WTC11 (cell line): Measurements from ENCODE around the gene MRAP. TPM values are rescaled to one million over a fixed set of nuclear protein-coding genes. Genes with fewer than 3 reads are reported as not detected.

ENCODE experiments used
- ATAC-seq: fragments of 200-7000 bp; cut with Tn5 transposase; 2 replicates; pipeline ENCODE4 v1.10.0; 2021; ENCODE audit warnings: mild to moderate bottlenecking, moderate library complexity
- CTCF ChIA-PET: fragments of 300-600 bp; sonication (Branson Sonifier 250); formaldehyde crosslinking; loops from one replicate; lab custom pipeline; 2021; ENCODE audit warnings: antibody characterized with exemption; lab: Charles Lee
- POLR2A ChIA-PET: fragments of 350-600 bp; sonication (Branson Sonifier 250); formaldehyde crosslinking; loops from one replicate; lab custom pipeline; 2021; ENCODE audit warnings: antibody characterized with exemption; lab: Charles Lee
- DNase-seq: peaks from one replicate; pipeline ENCODE4 v3.0.0; 2021; ENCODE audit warnings: low spot score
- H3K27ac Mint-ChIP-seq: 2 replicates; pipeline ENCODE4 v1.8.0; 2021; ENCODE audit warnings: mixed read lengths
- H3K27me3 Mint-ChIP-seq: 2 replicates; pipeline ENCODE4 v1.8.0; 2021; ENCODE audit warnings: low read depth, mild to moderate bottlenecking, moderate library complexity, mixed read lengths
- H3K36me3 Mint-ChIP-seq: 2 replicates; pipeline ENCODE4 v1.8.0; 2021; ENCODE audit warnings: mixed read lengths
- H3K4me1 Mint-ChIP-seq: 2 replicates; pipeline ENCODE4 v1.8.0; 2022; ENCODE audit warnings: mixed read lengths
- H3K4me3 Mint-ChIP-seq: 2 replicates; pipeline ENCODE4 v1.8.0; 2021; ENCODE audit warnings: mild to moderate bottlenecking, moderate library complexity, mixed read lengths
- H3K9me3 Mint-ChIP-seq: 2 replicates; pipeline ENCODE4 v1.8.0; 2021; ENCODE audit warnings: mixed read lengths
- ESRRA ChIP-seq: sonication (generic); formaldehyde crosslinking; IDR thresholded peaks from 2 replicates; pipeline ENCODE4 v1.8.1; 2022; ENCODE audit warnings: mild to moderate bottlenecking, missing genetic modification reagents, borderline replicate concordance
- GRHL2 ChIP-seq: fragments of 250-450 bp; sonication (Bioruptor Pico); IDR thresholded peaks from 2 replicates; pipeline ENCODE4 v1.8.0; 2022; ENCODE audit warnings: mild to moderate bottlenecking, moderate library complexity; ENCODE audit not compliant: insufficient replicate concordance, severe bottlenecking
- MXD4 ChIP-seq: fragments of 250-450 bp; sonication (Bioruptor Pico); IDR thresholded peaks from 2 replicates; pipeline ENCODE4 v1.8.0; 2021; ENCODE audit warnings: mild to moderate bottlenecking, moderate library complexity, borderline replicate concordance
- NFATC4 ChIP-seq: fragments of 250-450 bp; sonication (Bioruptor Pico); IDR thresholded peaks from 2 replicates; pipeline ENCODE4 v1.9.0; 2021; ENCODE audit warnings: mild to moderate bottlenecking
- NR2C2 ChIP-seq: sonication (generic); formaldehyde crosslinking; IDR thresholded peaks from 2 replicates; pipeline ENCODE4 v1.8.0; 2022; ENCODE audit warnings: mild to moderate bottlenecking, missing genetic modification reagents
- PRRX2 ChIP-seq: fragments of 250-450 bp; sonication (Bioruptor Pico); IDR thresholded peaks from 2 replicates; pipeline ENCODE4 v1.8.0; 2021; ENCODE audit warnings: mild to moderate bottlenecking
- SOX15 ChIP-seq: fragments of 250-450 bp; sonication (Bioruptor Pico); IDR thresholded peaks from 2 replicates; pipeline ENCODE4 v1.9.0; 2021; ENCODE audit warnings: mild to moderate bottlenecking
- SP1 ChIP-seq: sonication (generic); formaldehyde crosslinking; conservative IDR thresholded peaks from 2 replicates; pipeline ENCODE4 v1.8.1; 2022; ENCODE audit warnings: missing genetic modification reagents
- TEAD1 ChIP-seq: sonication (generic); formaldehyde crosslinking; IDR thresholded peaks from 2 replicates; pipeline ENCODE4 v1.8.0; 2022; ENCODE audit warnings: mild to moderate bottlenecking, missing genetic modification reagents
- ZNF138 ChIP-seq: sonication (generic); formaldehyde crosslinking; conservative IDR thresholded peaks from 2 replicates; pipeline ENCODE4 v1.8.1; 2022; ENCODE audit warnings: mild to moderate bottlenecking, moderate library complexity, missing genetic modification reagents
- ZNF232 ChIP-seq: sonication (generic); formaldehyde crosslinking; IDR thresholded peaks from 2 replicates; pipeline ENCODE4 v1.8.0; 2022; ENCODE audit warnings: mild to moderate bottlenecking, missing genetic modification reagents
- ZNF263 ChIP-seq: sonication (generic); formaldehyde crosslinking; IDR thresholded peaks from 2 replicates; pipeline ENCODE4 v1.8.1; 2022; ENCODE audit warnings: low read depth, mild to moderate bottlenecking, moderate library complexity, missing genetic modification reagents
- total RNA-seq: library from RNA; stranded (reverse); gene quantifications from 3 replicates; pipeline ENCODE4 v1.2.3, GENCODE V29; 2021
- TF ChIP-seq, protein P1 (sequence below): fragments of 250-450 bp; sonication (Bioruptor Pico); IDR thresholded peaks from 2 replicates; pipeline ENCODE4 v1.8.0; 2021; ENCODE audit warnings: mild to moderate bottlenecking
- TF ChIP-seq, protein P2 (sequence below): sonication (generic); formaldehyde crosslinking; IDR thresholded peaks from 2 replicates; pipeline ENCODE4 v1.8.0; 2022; ENCODE audit warnings: mild to moderate bottlenecking, missing genetic modification reagents
- TF ChIP-seq, protein P3 (sequence below): fragments of 250-450 bp; sonication (Bioruptor Pico); IDR thresholded peaks from 2 replicates; pipeline ENCODE4 v1.9.0; 2021; ENCODE audit warnings: mild to moderate bottlenecking
- TF ChIP-seq, protein P4 (sequence below): sonication (generic); formaldehyde crosslinking; IDR thresholded peaks from 2 replicates; pipeline ENCODE4 v1.8.1; 2023; ENCODE audit warnings: mild to moderate bottlenecking, moderate library complexity, missing genetic modification reagents
- TF ChIP-seq, protein P5 (sequence below): sonication (generic); formaldehyde crosslinking; IDR thresholded peaks from 2 replicates; pipeline ENCODE4 v1.8.1; 2023; ENCODE audit warnings: mild to moderate bottlenecking, missing genetic modification reagents
- TF ChIP-seq, protein P6 (sequence below): sonication (generic); formaldehyde crosslinking; IDR thresholded peaks from 2 replicates; pipeline ENCODE4 v1.8.0; 2023; ENCODE audit warnings: missing genetic modification reagents, mild to moderate bottlenecking, borderline replicate concordance
- TF ChIP-seq, protein P7 (sequence below): sonication (generic); formaldehyde crosslinking; IDR thresholded peaks from 2 replicates; pipeline ENCODE4 v1.8.1; 2022; ENCODE audit warnings: low read depth, mild to moderate bottlenecking, moderate library complexity, missing genetic modification reagents, borderline replicate concordance

The MRAP gene
- total RNA-seq, 1 experiment from 2014 or later: not detected

DNA sequence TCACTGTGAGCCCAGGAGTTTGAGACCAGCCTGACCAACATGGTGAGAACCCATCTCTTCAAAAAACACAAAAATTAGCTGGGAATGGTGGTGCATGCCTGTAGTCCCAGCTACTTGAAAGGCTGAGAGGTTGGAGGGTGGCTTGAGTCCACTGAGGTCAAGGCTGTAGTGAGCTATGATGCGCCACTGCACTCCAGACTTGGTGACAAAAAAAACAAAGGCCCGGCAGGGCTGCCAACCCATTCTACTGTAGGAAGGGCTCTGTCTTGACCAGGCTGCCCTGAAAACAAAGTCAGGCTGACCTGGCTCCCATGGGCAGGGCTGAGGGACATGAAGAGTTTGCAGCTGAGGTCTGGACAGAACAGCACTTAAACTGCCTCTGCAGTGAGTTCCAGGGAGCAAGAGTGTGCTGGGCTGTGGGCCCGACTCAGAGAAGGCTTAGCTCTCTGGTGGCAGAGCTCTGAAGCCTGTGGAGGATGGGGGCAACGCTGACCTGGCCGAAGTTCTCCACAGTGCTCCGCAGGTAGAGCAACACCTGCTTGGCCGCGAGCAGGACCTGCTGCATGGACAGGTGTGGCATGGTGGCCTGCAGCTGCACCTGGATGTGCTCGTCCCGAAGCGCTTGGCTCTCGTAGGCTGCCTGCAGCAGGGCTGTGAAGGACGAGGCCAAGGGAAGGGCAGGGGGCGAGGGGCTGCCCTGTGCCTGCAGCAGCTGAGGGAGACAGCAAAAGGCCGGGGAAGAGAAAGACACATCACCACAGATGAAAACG lies 51.7 kb downstream of the MRAP start (continued):
- TF ChIP-seq, protein P1, sequence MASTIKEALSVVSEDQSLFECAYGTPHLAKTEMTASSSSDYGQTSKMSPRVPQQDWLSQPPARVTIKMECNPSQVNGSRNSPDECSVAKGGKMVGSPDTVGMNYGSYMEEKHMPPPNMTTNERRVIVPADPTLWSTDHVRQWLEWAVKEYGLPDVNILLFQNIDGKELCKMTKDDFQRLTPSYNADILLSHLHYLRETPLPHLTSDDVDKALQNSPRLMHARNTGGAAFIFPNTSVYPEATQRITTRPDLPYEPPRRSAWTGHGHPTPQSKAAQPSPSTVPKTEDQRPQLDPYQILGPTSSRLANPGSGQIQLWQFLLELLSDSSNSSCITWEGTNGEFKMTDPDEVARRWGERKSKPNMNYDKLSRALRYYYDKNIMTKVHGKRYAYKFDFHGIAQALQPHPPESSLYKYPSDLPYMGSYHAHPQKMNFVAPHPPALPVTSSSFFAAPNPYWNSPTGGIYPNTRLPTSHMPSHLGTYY (CRISPR knock-in tag): no peak
- TF ChIP-seq, all 79 proteins: peak for 0

DNA sequence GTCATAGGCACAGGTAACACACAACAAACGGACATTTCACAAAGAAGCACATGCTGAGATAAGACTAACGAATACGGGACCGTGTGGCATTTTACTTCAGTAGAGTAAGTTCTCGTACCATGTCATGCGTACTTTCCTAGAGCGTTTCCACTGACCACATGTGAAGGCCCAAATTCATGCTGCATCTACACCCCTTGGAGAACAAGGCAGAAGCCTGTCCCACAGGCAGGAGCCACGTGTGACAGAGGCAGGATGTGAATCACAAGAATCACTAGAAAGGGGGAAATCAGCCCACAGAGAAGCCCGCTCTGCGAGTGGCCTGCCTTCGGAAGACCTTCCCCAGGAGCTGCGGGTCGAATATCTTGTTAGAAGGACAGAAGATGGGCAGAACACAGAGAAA lies 52.3 kb downstream of the MRAP start:
- no peaks in the 10 kb centered on the region for H3K9me3 Mint-ChIP-seq
- POLR2A ChIA-PET: no interaction called here
- ATAC-seq: no peak
- no peak for DNase-seq
- CTCF ChIA-PET: interaction anchor here (0.8 kb wide), 1 partner anchor 250 kb away, joined by 3 read pairs; no protein-coding TSS in a partner anchor
- H3K27ac Mint-ChIP-seq: no peak overlapping the region
- TF ChIP-seq, protein P2, sequence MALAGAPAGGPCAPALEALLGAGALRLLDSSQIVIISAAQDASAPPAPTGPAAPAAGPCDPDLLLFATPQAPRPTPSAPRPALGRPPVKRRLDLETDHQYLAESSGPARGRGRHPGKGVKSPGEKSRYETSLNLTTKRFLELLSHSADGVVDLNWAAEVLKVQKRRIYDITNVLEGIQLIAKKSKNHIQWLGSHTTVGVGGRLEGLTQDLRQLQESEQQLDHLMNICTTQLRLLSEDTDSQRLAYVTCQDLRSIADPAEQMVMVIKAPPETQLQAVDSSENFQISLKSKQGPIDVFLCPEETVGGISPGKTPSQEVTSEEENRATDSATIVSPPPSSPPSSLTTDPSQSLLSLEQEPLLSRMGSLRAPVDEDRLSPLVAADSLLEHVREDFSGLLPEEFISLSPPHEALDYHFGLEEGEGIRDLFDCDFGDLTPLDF (CRISPR knock-in tag): no peak
- no peak for TF ChIP-seq SP1
- TF ChIP-seq, protein P3, sequence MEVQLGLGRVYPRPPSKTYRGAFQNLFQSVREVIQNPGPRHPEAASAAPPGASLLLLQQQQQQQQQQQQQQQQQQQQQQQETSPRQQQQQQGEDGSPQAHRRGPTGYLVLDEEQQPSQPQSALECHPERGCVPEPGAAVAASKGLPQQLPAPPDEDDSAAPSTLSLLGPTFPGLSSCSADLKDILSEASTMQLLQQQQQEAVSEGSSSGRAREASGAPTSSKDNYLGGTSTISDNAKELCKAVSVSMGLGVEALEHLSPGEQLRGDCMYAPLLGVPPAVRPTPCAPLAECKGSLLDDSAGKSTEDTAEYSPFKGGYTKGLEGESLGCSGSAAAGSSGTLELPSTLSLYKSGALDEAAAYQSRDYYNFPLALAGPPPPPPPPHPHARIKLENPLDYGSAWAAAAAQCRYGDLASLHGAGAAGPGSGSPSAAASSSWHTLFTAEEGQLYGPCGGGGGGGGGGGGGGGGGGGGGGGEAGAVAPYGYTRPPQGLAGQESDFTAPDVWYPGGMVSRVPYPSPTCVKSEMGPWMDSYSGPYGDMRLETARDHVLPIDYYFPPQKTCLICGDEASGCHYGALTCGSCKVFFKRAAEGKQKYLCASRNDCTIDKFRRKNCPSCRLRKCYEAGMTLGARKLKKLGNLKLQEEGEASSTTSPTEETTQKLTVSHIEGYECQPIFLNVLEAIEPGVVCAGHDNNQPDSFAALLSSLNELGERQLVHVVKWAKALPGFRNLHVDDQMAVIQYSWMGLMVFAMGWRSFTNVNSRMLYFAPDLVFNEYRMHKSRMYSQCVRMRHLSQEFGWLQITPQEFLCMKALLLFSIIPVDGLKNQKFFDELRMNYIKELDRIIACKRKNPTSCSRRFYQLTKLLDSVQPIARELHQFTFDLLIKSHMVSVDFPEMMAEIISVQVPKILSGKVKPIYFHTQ (CRISPR knock-in tag): no peak
- TF ChIP-seq, protein P4, sequence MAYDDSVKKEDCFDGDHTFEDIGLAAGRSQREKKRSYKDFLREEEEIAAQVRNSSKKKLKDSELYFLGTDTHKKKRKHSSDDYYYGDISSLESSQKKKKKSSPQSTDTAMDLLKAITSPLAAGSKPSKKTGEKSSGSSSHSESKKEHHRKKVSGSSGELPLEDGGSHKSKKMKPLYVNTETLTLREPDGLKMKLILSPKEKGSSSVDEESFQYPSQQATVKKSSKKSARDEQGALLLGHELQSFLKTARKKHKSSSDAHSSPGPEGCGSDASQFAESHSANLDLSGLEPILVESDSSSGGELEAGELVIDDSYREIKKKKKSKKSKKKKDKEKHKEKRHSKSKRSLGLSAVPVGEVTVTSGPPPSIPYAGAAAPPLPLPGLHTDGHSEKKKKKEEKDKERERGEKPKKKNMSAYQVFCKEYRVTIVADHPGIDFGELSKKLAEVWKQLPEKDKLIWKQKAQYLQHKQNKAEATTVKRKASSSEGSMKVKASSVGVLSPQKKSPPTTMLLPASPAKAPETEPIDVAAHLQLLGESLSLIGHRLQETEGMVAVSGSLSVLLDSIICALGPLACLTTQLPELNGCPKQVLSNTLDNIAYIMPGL: no peak
- TF ChIP-seq ZNF263 (CRISPR knock-in tag): no peak
- TF ChIP-seq, protein P5, sequence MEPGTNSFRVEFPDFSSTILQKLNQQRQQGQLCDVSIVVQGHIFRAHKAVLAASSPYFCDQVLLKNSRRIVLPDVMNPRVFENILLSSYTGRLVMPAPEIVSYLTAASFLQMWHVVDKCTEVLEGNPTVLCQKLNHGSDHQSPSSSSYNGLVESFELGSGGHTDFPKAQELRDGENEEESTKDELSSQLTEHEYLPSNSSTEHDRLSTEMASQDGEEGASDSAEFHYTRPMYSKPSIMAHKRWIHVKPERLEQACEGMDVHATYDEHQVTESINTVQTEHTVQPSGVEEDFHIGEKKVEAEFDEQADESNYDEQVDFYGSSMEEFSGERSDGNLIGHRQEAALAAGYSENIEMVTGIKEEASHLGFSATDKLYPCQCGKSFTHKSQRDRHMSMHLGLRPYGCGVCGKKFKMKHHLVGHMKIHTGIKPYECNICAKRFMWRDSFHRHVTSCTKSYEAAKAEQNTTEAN (CRISPR knock-in tag): no peak
- TF ChIP-seq SOX15 (CRISPR knock-in tag): no peak
- no peak for TF ChIP-seq ZNF138 (CRISPR knock-in tag)
- TF ChIP-seq, protein P6, sequence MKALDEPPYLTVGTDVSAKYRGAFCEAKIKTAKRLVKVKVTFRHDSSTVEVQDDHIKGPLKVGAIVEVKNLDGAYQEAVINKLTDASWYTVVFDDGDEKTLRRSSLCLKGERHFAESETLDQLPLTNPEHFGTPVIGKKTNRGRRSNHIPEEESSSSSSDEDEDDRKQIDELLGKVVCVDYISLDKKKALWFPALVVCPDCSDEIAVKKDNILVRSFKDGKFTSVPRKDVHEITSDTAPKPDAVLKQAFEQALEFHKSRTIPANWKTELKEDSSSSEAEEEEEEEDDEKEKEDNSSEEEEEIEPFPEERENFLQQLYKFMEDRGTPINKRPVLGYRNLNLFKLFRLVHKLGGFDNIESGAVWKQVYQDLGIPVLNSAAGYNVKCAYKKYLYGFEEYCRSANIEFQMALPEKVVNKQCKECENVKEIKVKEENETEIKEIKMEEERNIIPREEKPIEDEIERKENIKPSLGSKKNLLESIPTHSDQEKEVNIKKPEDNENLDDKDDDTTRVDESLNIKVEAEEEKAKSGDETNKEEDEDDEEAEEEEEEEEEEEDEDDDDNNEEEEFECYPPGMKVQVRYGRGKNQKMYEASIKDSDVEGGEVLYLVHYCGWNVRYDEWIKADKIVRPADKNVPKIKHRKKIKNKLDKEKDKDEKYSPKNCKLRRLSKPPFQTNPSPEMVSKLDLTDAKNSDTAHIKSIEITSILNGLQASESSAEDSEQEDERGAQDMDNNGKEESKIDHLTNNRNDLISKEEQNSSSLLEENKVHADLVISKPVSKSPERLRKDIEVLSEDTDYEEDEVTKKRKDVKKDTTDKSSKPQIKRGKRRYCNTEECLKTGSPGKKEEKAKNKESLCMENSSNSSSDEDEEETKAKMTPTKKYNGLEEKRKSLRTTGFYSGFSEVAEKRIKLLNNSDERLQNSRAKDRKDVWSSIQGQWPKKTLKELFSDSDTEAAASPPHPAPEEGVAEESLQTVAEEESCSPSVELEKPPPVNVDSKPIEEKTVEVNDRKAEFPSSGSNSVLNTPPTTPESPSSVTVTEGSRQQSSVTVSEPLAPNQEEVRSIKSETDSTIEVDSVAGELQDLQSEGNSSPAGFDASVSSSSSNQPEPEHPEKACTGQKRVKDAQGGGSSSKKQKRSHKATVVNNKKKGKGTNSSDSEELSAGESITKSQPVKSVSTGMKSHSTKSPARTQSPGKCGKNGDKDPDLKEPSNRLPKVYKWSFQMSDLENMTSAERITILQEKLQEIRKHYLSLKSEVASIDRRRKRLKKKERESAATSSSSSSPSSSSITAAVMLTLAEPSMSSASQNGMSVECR: no peak
- TF ChIP-seq PRRX2 (CRISPR knock-in tag): no peak
- TF ChIP-seq, protein P7, sequence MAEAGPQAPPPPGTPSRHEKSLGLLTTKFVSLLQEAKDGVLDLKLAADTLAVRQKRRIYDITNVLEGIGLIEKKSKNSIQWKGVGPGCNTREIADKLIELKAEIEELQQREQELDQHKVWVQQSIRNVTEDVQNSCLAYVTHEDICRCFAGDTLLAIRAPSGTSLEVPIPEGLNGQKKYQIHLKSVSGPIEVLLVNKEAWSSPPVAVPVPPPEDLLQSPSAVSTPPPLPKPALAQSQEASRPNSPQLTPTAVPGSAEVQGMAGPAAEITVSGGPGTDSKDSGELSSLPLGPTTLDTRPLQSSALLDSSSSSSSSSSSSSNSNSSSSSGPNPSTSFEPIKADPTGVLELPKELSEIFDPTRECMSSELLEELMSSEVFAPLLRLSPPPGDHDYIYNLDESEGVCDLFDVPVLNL (CRISPR knock-in tag): no peak
- TF ChIP-seq MXD4 (CRISPR knock-in tag): no peak
- TF ChIP-seq ESRRA (CRISPR knock-in tag): no peak
- no peak for TF ChIP-seq NR2C2
- no peak for TF ChIP-seq TEAD1 (CRISPR knock-in tag)
- no peak for TF ChIP-seq ZNF232 (CRISPR knock-in tag)
- no peak for TF ChIP-seq GRHL2 (CRISPR knock-in tag)
- TF ChIP-seq NFATC4 (CRISPR knock-in tag): no peak
- H3K4me3 Mint-ChIP-seq: no peak overlapping the region
- H3K4me1 Mint-ChIP-seq: no peaks in the 10 kb centered on the region
- peaks cover 88% of the 10 kb centered on the region for H3K36me3 Mint-ChIP-seq
- no peaks in the 10 kb centered on the region for H3K27me3 Mint-ChIP-seq
